ENCODE results near the gene KIRREL2. TPM values are rescaled to one million over a fixed set of nuclear protein-coding genes. Genes with fewer than 3 reads are reported as not detected.

Gene KIRREL2
- total RNA-seq, 1 donor from 2014 or later: 0.12 TPM

DNA sequence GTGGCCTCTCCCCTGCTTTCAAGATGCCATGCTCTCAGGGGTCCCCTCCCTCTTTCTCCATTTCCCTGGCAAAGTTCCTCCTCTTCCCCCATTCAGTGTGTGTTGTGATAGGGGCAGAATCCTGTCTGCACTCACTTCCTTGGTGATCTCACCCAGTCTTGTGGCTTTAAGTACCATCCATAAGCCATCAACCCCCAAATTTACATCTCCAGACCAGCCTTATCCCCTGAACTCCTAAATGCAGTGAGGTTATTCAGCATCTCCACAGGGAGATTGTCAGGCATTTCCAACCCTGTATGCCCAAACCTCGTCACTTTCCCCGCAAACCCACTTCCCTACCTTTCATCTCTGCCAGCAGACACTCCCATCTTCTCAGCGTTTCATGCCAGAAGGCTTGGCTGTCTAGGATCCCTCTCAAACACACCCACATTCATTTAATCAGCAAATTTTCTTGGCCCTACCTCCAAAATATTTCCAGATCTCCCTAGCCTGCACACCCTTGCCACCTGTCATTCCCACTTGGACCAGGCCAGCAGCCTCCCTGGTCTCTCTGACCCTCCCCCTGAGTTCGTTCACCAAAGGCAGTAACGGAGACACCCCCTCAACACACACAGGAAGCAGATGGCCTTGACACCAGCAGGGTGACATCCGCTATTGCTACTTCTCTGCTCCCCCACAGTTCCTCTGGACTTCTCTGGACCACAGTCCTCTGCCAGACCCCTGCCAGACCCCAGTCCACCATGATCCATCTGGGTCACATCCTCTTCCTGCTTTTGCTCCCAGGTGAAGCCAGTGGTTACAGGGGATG is 45.3 kb downstream of the KIRREL2 start, which contains the start of gene HCST:
HCST (plus strand) TSS at position 676 of the 808 bp plus-strand sequence; CDS start at position 741, 65 bp downstream.
- Histone ChIP-seq H3K36me3 (peaks cover 10% of the 10 kb centered on the region), H3K4me3 (peak within 1 kb of the TSS; percentile 80), H3K9me3 (no peaks in the 10 kb centered on the region), H3K27me3 (ENCODE audit: low read depth) (no peaks in the 10 kb centered on the region), H3K27ac (peak within 1 kb of the TSS; percentile 86), H3K4me1 (peaks cover 54% of the 10 kb centered on the region)
- TF ChIP-seq, protein P1, sequence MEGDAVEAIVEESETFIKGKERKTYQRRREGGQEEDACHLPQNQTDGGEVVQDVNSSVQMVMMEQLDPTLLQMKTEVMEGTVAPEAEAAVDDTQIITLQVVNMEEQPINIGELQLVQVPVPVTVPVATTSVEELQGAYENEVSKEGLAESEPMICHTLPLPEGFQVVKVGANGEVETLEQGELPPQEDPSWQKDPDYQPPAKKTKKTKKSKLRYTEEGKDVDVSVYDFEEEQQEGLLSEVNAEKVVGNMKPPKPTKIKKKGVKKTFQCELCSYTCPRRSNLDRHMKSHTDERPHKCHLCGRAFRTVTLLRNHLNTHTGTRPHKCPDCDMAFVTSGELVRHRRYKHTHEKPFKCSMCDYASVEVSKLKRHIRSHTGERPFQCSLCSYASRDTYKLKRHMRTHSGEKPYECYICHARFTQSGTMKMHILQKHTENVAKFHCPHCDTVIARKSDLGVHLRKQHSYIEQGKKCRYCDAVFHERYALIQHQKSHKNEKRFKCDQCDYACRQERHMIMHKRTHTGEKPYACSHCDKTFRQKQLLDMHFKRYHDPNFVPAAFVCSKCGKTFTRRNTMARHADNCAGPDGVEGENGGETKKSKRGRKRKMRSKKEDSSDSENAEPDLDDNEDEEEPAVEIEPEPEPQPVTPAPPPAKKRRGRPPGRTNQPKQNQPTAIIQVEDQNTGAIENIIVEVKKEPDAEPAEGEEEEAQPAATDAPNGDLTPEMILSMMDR (IDR thresholded peaks at IDR 0.05): no peak
- intact Hi-C loops (cut with DNase I): no loop called here
- peak; percentile 45 for DNase-seq
- no peak for ATAC-seq

- ATAC-seq (no peak), DNase-seq (no peak)
- Histone ChIP-seq H3K27ac (peak overlapping the region; percentile 73), H3K27me3 (ENCODE audit: low read depth) (no peaks in the 10 kb centered on the region), H3K9me3 (no peaks in the 10 kb centered on the region), H3K4me1 (peaks cover 45% of the 10 kb centered on the region), H3K4me3 (peak overlapping the region; percentile 40), H3K36me3 (peaks cover under 1% of the 10 kb centered on the region)
- TF ChIP-seq, protein P1 (IDR thresholded peaks at IDR 0.05): no peak
- intact Hi-C loops (cut with DNase I): no loop called here
Measured at GRCh38 chr19:35902870-35903475, 46.3 kb downstream of the KIRREL2 start.

GRCh38 chr19:35903550-35904179 is 47.0 kb downstream of the KIRREL2 start:
- Histone ChIP-seq H3K27ac (peak overlapping the region; percentile 73), H3K27me3 (ENCODE audit: low read depth) (no peaks in the 10 kb centered on the region), H3K4me3 (peak overlapping the region; percentile 40), H3K9me3 (no peaks in the 10 kb centered on the region), H3K36me3 (no peaks in the 10 kb centered on the region), H3K4me1 (peaks cover 38% of the 10 kb centered on the region)
- TF ChIP-seq, protein P1 (IDR thresholded peaks at IDR 0.05): no peak
- intact Hi-C loops (cut with DNase I): no loop called here
- ATAC-seq: peak; percentile 31 to 69
- DNase-seq: peak; percentile 94

GRCh38 chr19:35904311-35905068 is 47.8 kb downstream of the KIRREL2 start:
- DNase-seq (no peak), ATAC-seq (no peak)
- peak overlapping the region; percentile 73 for H3K27ac ChIP-seq
- H3K36me3 ChIP-seq: no peaks in the 10 kb centered on the region
- peaks cover 38% of the 10 kb centered on the region for H3K4me1 ChIP-seq
- H3K27me3 ChIP-seq (ENCODE audit: low read depth): no peaks in the 10 kb centered on the region
- intact Hi-C loops (cut with DNase I): no loop called here
- H3K4me3 ChIP-seq: peak overlapping the region; percentile 40
- no peaks in the 10 kb centered on the region for H3K9me3 ChIP-seq
- TF ChIP-seq, protein P1 (IDR thresholded peaks at IDR 0.05): no peak

GRCh38 chr19:35905178-35905727 is 48.5 kb downstream of the KIRREL2 start:
- Histone ChIP-seq H3K27ac (peak overlapping the region; percentile 33), H3K9me3 (no peaks in the 10 kb centered on the region), H3K27me3 (ENCODE audit: low read depth) (no peaks in the 10 kb centered on the region), H3K4me3 (peak overlapping the region; percentile 2), H3K4me1 (peaks cover 41% of the 10 kb centered on the region), H3K36me3 (no peaks in the 10 kb centered on the region)
- no peak for ATAC-seq
- intact Hi-C loops (cut with DNase I): no loop called here
- TF ChIP-seq, protein P1 (IDR thresholded peaks at IDR 0.05): no peak
- no peak for DNase-seq

All from lower lobe of right lung (tissue), 2 donors.